ENCODE data around the gene TMBIM1. TPM values are rescaled to one million over a fixed set of nuclear protein-coding genes. Genes with fewer than 3 reads are reported as not detected.

The TMBIM1 gene
- total and polyA plus RNA-seq, 5 donors: 64.3 to 158 (median 106) TPM

DNA sequence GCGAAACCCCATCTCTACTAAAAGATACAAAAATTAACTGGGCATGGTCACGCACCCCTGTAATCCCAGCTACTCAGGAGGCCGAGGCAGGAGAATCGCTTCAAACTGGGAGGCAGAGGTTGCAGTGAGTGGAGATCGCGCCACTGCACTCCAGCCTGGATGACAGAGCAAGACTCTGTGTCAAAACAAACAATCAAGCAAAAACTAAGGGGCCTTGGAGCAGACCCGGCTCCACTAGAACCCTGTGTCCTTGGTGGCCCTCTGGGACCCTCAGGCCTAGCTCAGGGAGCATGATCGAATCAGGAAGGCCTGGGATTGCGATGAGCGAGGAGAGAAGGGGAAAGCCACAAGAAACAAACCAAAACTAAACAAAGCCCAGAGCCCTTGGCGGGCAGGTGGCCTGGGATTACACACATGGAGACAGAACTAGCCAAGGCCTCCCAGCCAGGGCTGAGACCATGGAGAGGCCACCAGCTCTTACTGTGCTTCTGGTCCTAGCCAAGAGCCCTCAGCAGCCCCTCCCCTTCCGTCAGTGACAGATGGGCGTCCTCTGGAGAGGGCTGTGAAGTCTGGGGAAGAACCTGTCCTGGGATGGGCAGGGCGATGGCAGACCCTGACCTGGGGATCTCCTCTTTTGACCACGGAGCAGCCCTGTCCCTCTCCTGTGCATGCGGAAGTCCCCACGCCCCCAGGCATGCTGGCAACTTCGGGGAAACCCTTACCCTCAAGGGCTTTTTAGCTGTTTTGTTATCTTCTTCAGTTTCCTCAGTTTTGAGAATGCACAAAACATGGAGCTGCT lies 36.9 kb upstream of the TMBIM1 start:
- Histone ChIP-seq H3K9me3 (ENCODE audit: control insufficient read depth, low read length) (no peaks in the 10 kb centered on the region), H3K4me3 (ENCODE audit: low read length) (no peak overlapping the region), H3K27me3 (ENCODE audit: control insufficient read depth, insufficient read depth) (no peaks in the 10 kb centered on the region), H3K4me1 (ENCODE audit: control insufficient read depth, insufficient read depth, low read length) (peaks cover 4% of the 10 kb centered on the region), H3K27ac (ENCODE audit: low read length) (no peak overlapping the region)
- ATAC-seq: no peak
- 80% methylated on average over 18 of the region's 18 CpGs for WGBS
- DNase-seq: peak in 1 of 3 donors; percentile 68
- intact Hi-C loops (cut with DNase I): no loop called here

DNA sequence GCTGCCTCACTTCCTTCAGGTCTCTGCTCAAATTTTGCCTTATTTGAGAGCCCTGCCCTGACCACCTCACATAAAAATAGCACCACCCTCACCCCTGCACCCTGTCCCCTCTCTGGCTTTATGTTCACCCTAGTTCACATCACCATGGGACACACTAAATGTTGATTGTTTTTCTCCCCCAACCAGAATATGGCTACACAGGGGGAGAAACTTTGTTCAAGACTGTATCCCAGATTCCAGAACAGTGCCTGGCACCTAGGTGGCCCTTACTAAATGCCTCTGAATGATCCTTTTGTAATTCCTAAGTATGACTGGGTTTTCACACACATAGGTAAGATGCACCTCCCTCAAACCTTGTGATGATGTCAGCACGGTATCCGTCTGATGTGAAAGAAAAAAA lies 36.0 kb upstream of the TMBIM1 start:
- H3K27me3 ChIP-seq (ENCODE audit: control insufficient read depth, insufficient read depth): no peaks in the 10 kb centered on the region
- no peak for DNase-seq
- H3K4me3 ChIP-seq (ENCODE audit: low read length): no peak overlapping the region
- no peaks in the 10 kb centered on the region for H3K9me3 ChIP-seq (ENCODE audit: control insufficient read depth, low read length)
- intact Hi-C loops (cut with DNase I): no loop called here
- ATAC-seq: no peak
- WGBS: 95% methylated on average over 2 of the region's 2 CpGs
- H3K27ac ChIP-seq (ENCODE audit: low read length): no peak overlapping the region
- H3K4me1 ChIP-seq (ENCODE audit: control insufficient read depth, insufficient read depth, low read length): peaks cover 7% of the 10 kb centered on the region

DNA sequence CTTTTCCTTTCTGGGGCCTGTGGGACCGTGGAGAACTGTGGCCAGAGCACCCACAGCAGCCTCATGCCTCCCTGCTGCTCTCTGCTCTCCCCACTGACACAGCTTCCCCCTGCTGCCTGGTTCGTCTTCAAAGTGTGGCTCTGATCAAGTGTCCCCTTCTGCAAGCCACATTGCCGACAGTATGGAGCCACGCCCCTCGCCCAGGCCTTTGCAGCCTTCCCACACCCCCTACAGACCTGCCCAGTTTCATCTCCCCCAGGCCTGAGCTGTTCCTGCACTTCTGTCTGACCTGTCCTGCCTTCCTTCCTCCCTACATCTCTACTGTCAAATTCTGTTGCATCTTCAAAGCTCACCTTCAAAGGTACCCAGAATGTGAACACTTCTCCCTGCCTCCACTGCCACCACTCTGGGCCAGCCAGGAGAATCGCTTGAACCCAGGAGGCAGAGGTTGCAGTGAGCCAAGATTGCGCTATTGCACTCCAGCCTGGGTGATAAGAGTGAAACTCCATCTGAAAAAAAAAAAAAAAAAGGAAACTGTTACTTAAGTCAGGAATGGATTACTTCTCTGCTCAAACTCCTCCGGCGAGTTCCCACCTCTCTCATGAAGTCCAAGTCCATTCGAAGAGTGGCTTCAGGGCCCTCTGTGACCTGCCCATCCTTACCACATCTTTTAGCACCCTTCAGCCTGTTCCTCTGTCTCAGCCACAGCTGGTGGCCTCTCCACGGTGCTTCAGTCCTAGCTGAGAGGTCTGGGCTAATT lies 35.3 kb upstream of the TMBIM1 start:
- intact Hi-C loops (cut with DNase I): no loop called here
- no peaks in the 10 kb centered on the region for H3K9me3 ChIP-seq (ENCODE audit: control insufficient read depth, low read length)
- H3K27me3 ChIP-seq (ENCODE audit: control insufficient read depth, insufficient read depth): no peaks in the 10 kb centered on the region
- no peak overlapping the region for H3K4me3 ChIP-seq (ENCODE audit: low read length)
- no peak for ATAC-seq
- 59% methylated on average over 11 of the region's 11 CpGs for WGBS
- DNase-seq: no peak
- H3K4me1 ChIP-seq (ENCODE audit: control insufficient read depth, insufficient read depth, low read length): peaks cover 4% of the 10 kb centered on the region
- H3K27ac ChIP-seq (ENCODE audit: low read length): no peak overlapping the region

DNA sequence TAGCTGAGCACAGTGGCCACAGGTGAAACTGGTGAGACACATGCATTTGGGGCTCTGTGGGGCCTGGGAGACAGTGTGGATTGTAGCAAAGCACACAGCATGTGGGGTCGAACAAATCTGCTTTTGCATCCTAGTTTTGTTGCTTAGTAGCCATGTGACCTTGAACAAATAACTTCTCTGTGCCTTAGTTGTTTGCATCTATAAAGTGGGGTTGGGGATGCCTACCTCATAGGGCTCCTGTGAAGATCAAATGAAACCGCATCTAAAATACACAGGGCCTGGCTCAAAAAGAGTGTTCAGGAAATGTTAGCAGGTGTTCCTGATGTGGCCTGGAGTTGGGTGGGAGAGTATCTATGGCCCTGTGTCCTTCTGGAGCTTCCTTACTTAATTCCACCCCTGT lies 34.0 kb upstream of the TMBIM1 start:
- intact Hi-C loops (cut with DNase I): no loop called here
- DNase-seq (no peak), ATAC-seq (no peak)
- 79% methylated on average over 2 of the region's 2 CpGs for WGBS
- Histone ChIP-seq H3K27me3 (ENCODE audit: control insufficient read depth, insufficient read depth) (no peaks in the 10 kb centered on the region), H3K4me3 (ENCODE audit: low read length) (no peak overlapping the region), H3K9me3 (ENCODE audit: control insufficient read depth, low read length) (no peaks in the 10 kb centered on the region), H3K4me1 (ENCODE audit: control insufficient read depth, insufficient read depth, low read length) (peaks cover 6% of the 10 kb centered on the region), H3K27ac (ENCODE audit: low read length) (no peak overlapping the region)

DNA sequence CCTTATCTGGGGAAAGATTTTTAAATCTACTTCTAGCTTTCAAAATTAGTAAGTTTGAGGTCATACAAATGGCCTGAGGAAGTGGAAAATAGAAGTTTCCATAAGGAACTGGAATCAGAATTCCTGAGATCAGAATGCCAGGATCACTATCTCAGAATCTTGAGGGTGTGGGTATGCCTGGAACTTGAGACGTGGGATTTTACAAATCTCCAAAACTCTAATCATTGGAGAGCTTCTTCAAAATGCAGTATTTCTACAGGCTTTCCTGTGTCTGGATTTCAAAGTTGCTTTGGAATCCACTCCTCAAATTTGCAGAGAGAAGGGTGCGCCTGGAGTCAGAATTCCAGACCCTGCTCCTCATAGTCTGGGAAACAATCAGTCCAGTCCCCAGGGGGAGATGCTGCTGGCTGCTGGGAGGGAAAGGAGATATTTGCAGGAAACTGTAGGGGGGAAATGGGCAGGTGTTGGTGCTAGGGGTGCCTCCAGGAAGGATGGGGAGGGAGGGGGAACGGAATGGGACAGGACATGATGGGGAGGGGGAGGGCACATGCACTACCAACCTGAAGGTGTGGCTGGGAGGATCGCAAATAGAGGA lies 33.4 kb upstream of the TMBIM1 start:
- Histone ChIP-seq H3K4me1 (ENCODE audit: control insufficient read depth, insufficient read depth, low read length) (peaks cover 6% of the 10 kb centered on the region), H3K27ac (ENCODE audit: low read length) (no peak overlapping the region), H3K4me3 (ENCODE audit: low read length) (no peak overlapping the region), H3K27me3 (ENCODE audit: control insufficient read depth, insufficient read depth) (no peaks in the 10 kb centered on the region), H3K9me3 (ENCODE audit: control insufficient read depth, low read length) (no peaks in the 10 kb centered on the region)
- ATAC-seq (no peak), DNase-seq (no peak)
- WGBS: 64% methylated on average over 4 of the region's 4 CpGs
- intact Hi-C loops (cut with DNase I): no loop called here

DNA sequence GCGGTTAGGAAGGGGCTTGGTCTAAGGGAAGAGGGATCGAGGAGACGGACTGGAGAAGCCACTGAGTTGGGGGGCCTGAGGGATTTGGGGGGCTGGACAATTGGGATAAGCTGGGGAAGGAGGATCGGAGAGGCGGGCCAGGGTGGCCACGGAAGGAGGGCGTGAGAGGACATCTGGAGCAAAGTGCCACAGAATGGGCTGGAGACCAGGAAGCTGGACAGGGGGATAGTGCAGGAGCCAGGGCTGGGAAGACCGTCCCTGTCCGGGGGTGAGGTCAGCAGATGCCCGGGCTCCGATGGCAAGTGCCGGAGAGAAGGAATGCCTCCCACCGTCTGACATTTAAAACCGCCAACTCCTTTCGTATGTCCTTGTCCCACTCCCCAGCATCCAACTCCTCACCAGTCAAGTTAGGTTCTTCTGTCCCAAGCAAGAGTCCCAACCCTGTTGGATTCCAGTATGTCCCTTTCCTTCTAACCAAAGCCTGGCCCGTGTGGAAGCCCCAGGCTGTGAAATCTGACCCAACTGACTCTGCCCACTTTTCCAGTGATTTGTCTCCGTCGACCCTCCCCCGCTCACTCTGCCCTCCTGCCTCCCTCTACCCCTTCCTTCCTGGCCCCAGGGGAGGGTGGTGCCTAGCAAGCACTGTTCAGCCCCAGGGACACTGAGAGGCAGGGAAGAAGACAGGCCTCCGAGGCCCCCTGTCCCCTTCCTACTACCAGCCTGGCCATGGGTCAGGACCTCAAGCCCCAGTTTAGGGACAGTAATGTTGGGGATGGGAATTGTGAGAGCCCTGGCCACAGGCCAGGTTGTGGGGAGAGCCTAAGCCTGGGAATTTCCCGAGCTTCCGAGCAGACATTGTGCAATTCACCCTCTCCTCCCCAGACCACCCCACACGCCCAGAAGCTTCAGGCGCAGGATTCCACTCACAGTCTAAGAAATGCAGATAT lies 31.5 kb upstream of the TMBIM1 start:
- H3K4me1 ChIP-seq (ENCODE audit: control insufficient read depth, insufficient read depth, low read length): peaks cover 6% of the 10 kb centered on the region
- no peaks in the 10 kb centered on the region for H3K27me3 ChIP-seq (ENCODE audit: control insufficient read depth, insufficient read depth)
- no peaks in the 10 kb centered on the region for H3K9me3 ChIP-seq (ENCODE audit: control insufficient read depth, low read length)
- 8% methylated on average over 24 of the region's 24 CpGs for WGBS
- intact Hi-C loops (cut with DNase I): no loop called here
- H3K4me3 ChIP-seq (ENCODE audit: low read length): peak overlapping the region; percentile 65
- H3K27ac ChIP-seq (ENCODE audit: low read length): peak overlapping the region; percentile 34
- ATAC-seq (peak; percentile 30 to 40), DNase-seq (peak; percentile 47 to 76 (median 72))

DNA sequence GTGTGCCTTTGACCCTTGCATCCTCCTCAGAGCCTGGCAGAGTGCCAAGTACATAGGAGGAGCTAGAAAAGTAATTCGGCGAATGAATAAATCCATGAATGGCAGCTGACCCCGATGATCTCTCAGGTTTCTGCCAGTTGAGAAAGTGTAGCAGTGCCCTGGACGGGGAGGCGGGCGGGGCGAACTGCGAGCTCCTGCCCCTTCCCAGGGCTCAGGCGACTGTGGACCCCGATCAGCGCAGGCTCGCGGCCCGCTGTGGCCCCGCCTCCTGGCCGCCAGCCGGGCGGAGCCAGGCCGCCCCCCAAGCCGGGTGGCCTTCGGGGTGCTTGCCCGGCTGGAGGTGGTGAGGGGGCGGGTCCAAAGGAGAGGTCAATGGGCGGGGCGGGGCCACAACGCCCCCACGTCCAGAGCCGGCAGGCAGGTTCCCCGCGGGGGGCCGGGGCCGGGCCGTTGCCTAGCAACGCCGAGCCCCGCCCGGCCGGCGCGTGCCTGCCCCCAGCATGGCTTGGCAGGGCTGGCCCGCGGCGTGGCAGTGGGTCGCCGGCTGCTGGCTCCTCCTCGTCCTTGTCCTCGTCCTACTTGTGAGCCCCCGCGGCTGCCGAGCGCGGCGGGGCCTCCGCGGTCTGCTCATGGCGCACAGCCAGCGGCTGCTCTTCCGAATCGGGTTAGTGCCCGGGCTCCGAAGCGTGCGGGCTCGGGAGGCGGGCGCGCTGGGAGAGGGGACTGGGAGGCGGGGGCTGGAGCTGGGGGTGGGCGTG lies 30.6 kb upstream of the TMBIM1 start:
- Histone ChIP-seq H3K9me3 (ENCODE audit: control insufficient read depth, low read length) (no peaks in the 10 kb centered on the region), H3K27me3 (ENCODE audit: control insufficient read depth, insufficient read depth) (no peaks in the 10 kb centered on the region), H3K4me1 (ENCODE audit: control insufficient read depth, insufficient read depth, low read length) (peaks cover 6% of the 10 kb centered on the region), H3K27ac (ENCODE audit: low read length) (peak overlapping the region; percentile 77), H3K4me3 (ENCODE audit: low read length) (peak overlapping the region; percentile 65)
- intact Hi-C loops (cut with DNase I): no loop called here
- ATAC-seq (peak; percentile 90 to 91), DNase-seq (peak; percentile 76 to 90 (median 89))
- under 1% methylated on average over 69 of the region's 69 CpGs for WGBS

DNA sequence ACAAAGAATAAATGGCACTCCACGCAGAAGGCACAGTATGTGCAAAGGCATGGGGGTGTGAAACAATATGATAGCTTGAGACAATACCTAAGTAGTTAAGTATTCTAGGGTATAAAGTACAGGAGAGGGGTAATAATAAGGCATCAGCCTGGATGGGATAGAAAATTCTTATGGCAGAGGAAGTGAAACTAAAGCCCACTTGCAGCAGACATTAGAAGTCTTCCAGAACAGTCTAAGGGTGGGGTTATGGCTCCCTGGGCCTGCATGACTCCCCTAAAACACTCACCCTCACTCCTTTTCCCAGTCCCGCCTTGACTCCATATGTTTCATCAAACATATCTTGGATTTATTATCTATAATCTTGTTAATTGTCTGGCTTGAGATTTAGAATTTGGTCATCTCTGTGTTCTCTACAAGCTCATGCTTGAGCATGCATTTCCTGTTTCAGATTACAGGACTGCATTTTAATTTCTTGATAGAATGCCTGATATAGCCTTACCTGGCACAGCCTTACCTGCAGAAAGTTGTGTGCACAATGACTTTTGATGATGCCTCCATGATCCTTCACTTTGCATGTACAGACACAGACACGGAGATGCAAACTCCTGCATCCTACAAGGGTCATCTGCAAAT lies 28.5 kb upstream of the TMBIM1 start:
- Histone ChIP-seq H3K9me3 (ENCODE audit: control insufficient read depth, low read length) (no peaks in the 10 kb centered on the region), H3K4me3 (ENCODE audit: low read length) (no peak overlapping the region), H3K4me1 (ENCODE audit: control insufficient read depth, insufficient read depth, low read length) (peaks cover 4% of the 10 kb centered on the region), H3K27me3 (ENCODE audit: control insufficient read depth, insufficient read depth) (no peaks in the 10 kb centered on the region), H3K27ac (ENCODE audit: low read length) (no peak overlapping the region)
- DNase-seq: no peak
- 95% methylated on average over 3 of the region's 3 CpGs for WGBS
- no peak for ATAC-seq
- intact Hi-C loops (cut with DNase I): no loop called here

DNA sequence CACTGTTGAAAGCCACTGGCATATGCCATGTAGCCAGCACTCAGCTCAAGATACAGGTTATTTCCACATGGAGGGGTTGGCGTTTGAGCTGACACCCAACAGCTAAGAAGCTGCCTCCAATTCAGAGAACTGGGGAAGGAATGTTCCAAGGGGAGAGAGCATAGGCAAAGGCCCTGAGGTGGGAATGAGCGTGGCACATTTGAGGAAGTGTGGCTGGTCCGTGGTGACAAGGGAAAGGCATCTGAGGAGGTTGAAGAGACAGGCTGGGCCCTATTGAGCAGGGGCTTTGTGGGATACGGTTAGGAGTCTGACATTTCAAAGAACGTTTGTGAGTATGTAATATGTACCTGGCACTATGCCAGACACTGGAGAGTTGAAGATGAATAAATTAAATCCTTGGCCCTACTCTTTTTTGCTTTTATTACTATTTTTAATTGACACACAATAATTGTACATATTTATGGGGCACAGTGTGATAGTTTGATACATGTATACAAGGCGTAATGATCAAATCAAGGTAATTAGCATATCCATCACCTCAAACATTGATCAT lies 27.6 kb upstream of the TMBIM1 start:
- H3K4me1 ChIP-seq (ENCODE audit: control insufficient read depth, insufficient read depth, low read length): peaks cover 4% of the 10 kb centered on the region
- 70% methylated on average over 6 of the region's 6 CpGs for WGBS
- H3K27me3 ChIP-seq (ENCODE audit: control insufficient read depth, insufficient read depth): no peaks in the 10 kb centered on the region
- intact Hi-C loops (cut with DNase I): no loop called here
- no peak overlapping the region for H3K4me3 ChIP-seq (ENCODE audit: low read length)
- H3K9me3 ChIP-seq (ENCODE audit: control insufficient read depth, low read length): no peaks in the 10 kb centered on the region
- ATAC-seq: no peak
- DNase-seq: peak in 1 of 3 donors; percentile 18
- no peak overlapping the region for H3K27ac ChIP-seq (ENCODE audit: low read length)

All from right cardiac atrium (tissue), 5 donors.